CD4-positive, alpha-beta T cell treated with Interleukin-6 for 4 hours (primary cell): ENCODE data around the gene DIS3L2.
"Not testable (repeated sequence)": the region's sequence is repeated elsewhere in the genome, so short reads cannot be mapped to it uniquely, and the experiment has no call there.

ENCODE experiments used
- DNase-seq: peaks from one replicate; pipeline ENCODE4 v3.0.0-alpha.2; 2020; ENCODE audit warnings: mixed read lengths

DIS3L2 gene

DNA sequence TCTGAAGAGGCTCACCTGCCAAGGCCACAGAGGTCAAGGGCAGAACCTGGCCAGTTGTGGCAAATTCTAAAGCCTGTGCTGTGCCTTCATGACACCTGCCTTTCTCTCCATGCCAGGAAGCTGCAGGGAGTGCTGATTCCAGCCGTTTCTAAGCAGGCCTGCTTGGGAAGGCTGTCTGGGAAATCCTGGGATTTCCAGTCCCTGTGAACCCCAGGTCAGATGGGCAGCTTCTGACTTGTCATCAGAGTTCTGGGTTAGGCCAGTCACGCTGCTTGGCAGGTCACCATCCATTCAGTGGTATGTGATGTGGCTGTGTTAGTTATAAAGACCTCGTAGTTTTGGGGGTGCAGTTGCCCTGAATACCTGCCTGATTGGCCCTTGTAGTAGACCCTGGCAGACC lies 346.3 kb downstream of the DIS3L2 start:
- no peak for DNase-seq

- DNase-seq = no peak
Observed at GRCh38 chr2:232308986-232309385, 347.5 kb downstream of the DIS3L2 start.

GRCh38 chr2:232309592-232309991 lies 348.1 kb downstream of the DIS3L2 start:
- DNase-seq = peak; percentile 45

- peak; percentile 47 for DNase-seq
Observed at GRCh38 chr2:232310121-232310520, 348.6 kb downstream of the DIS3L2 start.

DNA sequence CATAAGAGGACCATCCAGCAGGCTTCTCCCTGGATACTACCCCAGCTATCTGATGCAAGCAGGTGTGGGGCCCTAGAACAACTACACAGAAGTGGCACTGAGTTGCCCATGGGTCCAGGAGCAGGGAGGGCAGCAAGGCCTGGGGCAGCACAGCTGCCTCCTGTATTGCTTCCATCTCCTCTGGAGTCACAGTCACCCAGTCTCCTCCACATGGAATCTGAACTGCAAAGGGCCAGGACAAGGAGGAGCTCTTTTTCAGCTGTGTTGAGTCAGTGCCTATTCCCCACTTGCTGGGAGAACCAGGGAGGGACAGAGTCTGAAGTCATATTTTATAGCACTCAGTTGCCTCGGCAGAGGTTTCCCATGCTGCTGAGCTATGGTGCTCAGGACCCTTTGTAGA lies 349.2 kb downstream of the DIS3L2 start:
- no peak for DNase-seq

DNA sequence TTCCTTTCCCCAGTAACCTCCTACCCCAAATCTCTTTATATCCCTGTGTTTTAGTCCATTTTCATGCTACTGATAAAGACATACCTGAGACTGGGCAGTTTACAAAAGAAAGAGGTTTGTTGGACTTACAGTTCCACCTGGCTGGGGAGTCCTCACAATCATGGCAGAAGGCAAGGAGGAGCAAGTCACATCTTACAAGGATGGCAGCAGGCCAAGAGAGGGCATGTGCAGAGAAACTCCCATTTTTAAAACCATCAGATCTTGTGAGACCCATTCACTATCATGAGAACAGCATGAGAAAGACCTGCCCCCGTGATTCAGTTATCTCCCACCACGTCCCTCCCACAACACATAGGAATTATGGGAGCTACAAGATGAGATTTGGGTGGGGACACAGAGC lies 352.1 kb downstream of the DIS3L2 start:
- DNase-seq = not testable (repeated sequence)

- peak; percentile 81 for DNase-seq
Observed at GRCh38 chr2:232315049-232315922, 353.8 kb downstream of the DIS3L2 start.

- no peak for DNase-seq
Observed at GRCh38 chr2:232315923-232316299, 354.4 kb downstream of the DIS3L2 start.

- no peak for DNase-seq
Observed at GRCh38 chr2:232316461-232317330, 355.2 kb downstream of the DIS3L2 start.

- no peak for DNase-seq
Observed at GRCh38 chr2:232318169-232318855, 356.8 kb downstream of the DIS3L2 start.

DNA sequence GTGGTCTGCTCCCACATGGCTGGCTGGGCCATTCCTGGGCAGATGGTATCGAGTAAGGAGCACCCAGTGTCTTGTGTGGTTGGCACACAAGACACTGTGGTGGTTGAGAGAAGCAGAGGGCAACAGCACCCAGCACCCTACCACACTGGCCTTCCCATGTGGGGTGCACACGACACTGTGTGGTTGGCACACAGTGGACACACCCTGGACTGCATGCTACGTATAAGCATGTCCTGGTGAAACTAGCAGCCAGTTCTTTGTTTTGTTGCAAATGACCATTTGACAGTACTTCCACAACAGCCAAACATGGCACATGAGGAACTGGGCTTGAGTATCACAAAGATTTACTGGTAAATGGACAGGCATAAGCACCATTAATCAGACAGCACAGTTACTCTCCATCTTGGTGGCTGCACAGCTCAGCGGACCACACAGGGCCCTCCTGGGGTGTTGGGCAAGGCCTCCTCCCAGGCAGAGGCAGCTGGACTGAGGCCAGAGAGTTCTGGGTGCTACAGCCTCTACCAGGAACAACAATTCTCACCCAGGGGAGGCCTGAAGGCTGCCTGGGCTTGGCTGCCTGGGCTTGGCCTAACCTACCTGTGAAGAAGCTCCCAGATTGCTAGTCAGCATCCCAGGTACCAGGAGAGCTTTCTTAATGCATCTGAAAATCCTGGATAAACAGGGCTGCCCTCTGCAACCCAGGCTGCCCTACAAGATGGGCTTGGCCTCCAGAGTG lies 357.7 kb downstream of the DIS3L2 start:
- no peak for DNase-seq

- peak; percentile 29 for DNase-seq
Observed at GRCh38 chr2:232319803-232320442, 358.4 kb downstream of the DIS3L2 start.

- DNase-seq = no peak
Observed at GRCh38 chr2:232320443-232320803, 358.9 kb downstream of the DIS3L2 start.

GRCh38 chr2:232321156-232321816 lies 359.8 kb downstream of the DIS3L2 start:
- DNase-seq = peak; percentile 73

- DNase-seq = no peak
Observed at GRCh38 chr2:232321817-232322559, 360.5 kb downstream of the DIS3L2 start.

- DNase-seq = peak; percentile 38
Observed at GRCh38 chr2:232322560-232323327, 361.2 kb downstream of the DIS3L2 start.

GRCh38 chr2:232323328-232323650 lies 361.8 kb downstream of the DIS3L2 start:
- no peak for DNase-seq

GRCh38 chr2:232323967-232324366 lies 362.5 kb downstream of the DIS3L2 start:
- not testable (repeated sequence) for DNase-seq

DNA sequence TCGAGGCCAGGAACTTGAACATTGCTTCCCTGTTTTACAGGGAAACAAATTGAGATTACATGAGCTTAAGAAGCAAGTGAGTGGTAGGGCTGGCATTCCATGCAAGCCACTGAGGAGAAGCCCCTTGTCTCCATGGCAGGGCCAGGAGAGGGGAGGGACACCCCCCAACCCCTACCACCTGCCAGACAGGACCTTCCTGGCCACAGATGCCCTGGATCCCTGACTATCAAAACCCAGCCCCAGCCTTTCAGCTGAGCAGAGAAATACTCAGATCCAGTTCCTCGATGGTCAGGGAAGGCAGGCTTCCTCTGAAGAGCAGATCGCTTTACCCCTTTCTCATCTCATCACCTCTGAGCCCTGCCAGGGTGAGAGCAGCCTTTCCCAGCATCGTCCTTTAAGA lies 363.3 kb downstream of the DIS3L2 start:
- no peak for DNase-seq
